ENCODE measurements around the gene PTH2R. TPM values are rescaled to one million over a fixed set of nuclear protein-coding genes. Genes with fewer than 3 reads are reported as not detected.

The PTH2R gene
- total and polyA plus RNA-seq, 9 of the 15 experiments (the other 6 are each of a cell fraction or from before 2014, with no cell fraction given), result 2.7 to 8.8 (median 4.2) TPM

DNA sequence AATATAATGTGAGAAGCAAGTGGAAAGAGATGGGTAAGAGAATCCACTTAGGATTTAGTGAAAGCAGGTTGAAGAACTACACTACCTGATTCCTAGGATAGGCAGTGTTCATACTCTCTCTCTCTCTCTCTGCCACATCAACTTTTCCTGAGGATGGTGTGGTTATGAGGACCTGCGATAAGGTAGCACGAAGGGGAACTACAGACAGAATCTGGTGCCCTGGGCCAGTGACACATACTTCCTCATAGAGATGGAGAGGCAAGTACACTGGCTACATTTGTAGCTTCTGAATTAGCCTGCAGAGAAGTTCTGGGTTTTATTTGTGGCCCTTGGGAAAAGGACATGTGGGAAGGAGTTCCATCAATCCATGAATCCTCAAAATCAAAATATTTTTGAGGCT is 44.5 kb downstream of the PTH2R start:
- no peaks in the 10 kb centered on the region for H3K79me2 ChIP-seq (ENCODE audit: control insufficient read depth, insufficient read depth, low read length)
- no peaks in the 10 kb centered on the region for H4K20me1 ChIP-seq (replicated peaks; ENCODE audit: control insufficient read depth, insufficient read depth, low read length)
- no peaks in the 10 kb centered on the region for H3K9me3 ChIP-seq (replicated peaks; ENCODE audit: control insufficient read depth, insufficient read depth, low read depth, low read length)
- in situ Hi-C loops (cut with MboI), result no loop called here
- no peak for TF ChIP-seq U2AF2 (optimal IDR thresholded peaks at IDR 0.05; ENCODE audit: low read depth, low read length)
- BruUV-seq (replicated peaks), result no TSS peak
- no peak overlapping the region for H3K27ac ChIP-seq (ENCODE audit: extremely low read depth, low read depth, low read length)
- no peaks in the 10 kb centered on the region for H3K36me3 ChIP-seq (ENCODE audit: control insufficient read depth, insufficient read depth, low read length)
- H3K9me1 ChIP-seq (ENCODE audit: control insufficient read depth, insufficient read depth, low read length), result no peaks in the 10 kb centered on the region
- FAIRE-seq (no peak), ATAC-seq (no peak), DNase-seq (ENCODE audit: extremely low read depth in 1 of 4, low spot score in 3 of 4) (no peak)
- intact Hi-C loops (cut with micrococcal nuclease), result no loop called here
- no peak overlapping the region for H3K9ac ChIP-seq (ENCODE audit: insufficient read depth in 1 of 2, low read depth in 2 of 2, low read length in 2 of 2)
- H3K27me3 ChIP-seq (ENCODE audit: control insufficient read depth in 2 of 2, insufficient read depth in 2 of 2, low read length in 2 of 2), result 0 out of 5 replicates have a peak, but pooled peaks cover 0 to 4% of the 10 kb centered on the region in 2 experiments
- 4% methylated on average over 2 of the region's 2 CpGs for WGBS (ENCODE audit: insufficient coverage, low coverage, missing lambda C conversion rate)
- H3K4me3 ChIP-seq, result no peak overlapping the region
- ChIA-PET CTCF (ENCODE audit: low intra/inter-chr PET ratio) (no interaction called here), POLR2A (no interaction called here)
- no peak overlapping the region for H3K4me2 ChIP-seq (ENCODE audit: insufficient read depth, low read length)
- no peaks in the 10 kb centered on the region for H3K4me1 ChIP-seq (replicated peaks in 1 of 2; ENCODE audit: control insufficient read depth in 2 of 2, insufficient read depth in 2 of 2, low read length in 2 of 2)
- H2AFZ ChIP-seq (ENCODE audit: low read depth, low read length), result no peak overlapping the region

DNA sequence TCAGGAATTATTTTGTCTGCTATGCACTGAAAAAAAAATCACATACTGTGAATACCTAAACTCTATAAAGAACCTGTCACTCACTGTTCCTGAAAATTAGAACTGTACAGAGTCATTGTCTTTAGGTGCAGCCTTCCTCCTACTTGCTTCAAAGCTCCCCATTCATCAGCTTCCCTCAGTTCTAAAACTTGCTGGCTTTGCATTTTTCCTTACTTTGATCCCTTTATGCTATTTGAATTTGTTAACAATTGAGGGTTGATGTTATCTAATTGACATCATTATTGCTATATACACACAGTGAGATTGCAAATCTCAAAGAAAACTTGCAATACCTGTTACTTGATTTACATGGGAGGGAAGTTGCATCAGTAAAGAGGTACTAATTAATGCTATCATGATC is 48.3 kb downstream of the PTH2R start:
- no peak for FAIRE-seq
- intact Hi-C loops (cut with micrococcal nuclease), result no loop called here
- CTCF ChIA-PET (ENCODE audit: low intra/inter-chr PET ratio), result no interaction called here

More for the DNA sequence above, 48.3 kb downstream of the PTH2R start:
- Histone ChIP-seq H4K20me1 (replicated peaks; ENCODE audit: control insufficient read depth, insufficient read depth, low read length) (no peaks in the 10 kb centered on the region), H3K4me2 (ENCODE audit: insufficient read depth, low read length) (no peak overlapping the region), H2AFZ (ENCODE audit: low read depth, low read length) (no peak overlapping the region), H3K9ac (ENCODE audit: insufficient read depth in 1 of 2, low read depth in 2 of 2, low read length in 2 of 2) (no peak overlapping the region), H3K36me3 (ENCODE audit: control insufficient read depth, insufficient read depth, low read length) (no peaks in the 10 kb centered on the region), H3K4me1 (replicated peaks in 1 of 2; ENCODE audit: control insufficient read depth in 2 of 2, insufficient read depth in 2 of 2, low read length in 2 of 2) (no peaks in the 10 kb centered on the region), H3K9me1 (ENCODE audit: control insufficient read depth, insufficient read depth, low read length) (no peaks in the 10 kb centered on the region), H3K9me3 (replicated peaks; ENCODE audit: control insufficient read depth, insufficient read depth, low read depth, low read length) (no peaks in the 10 kb centered on the region), H3K27ac (ENCODE audit: extremely low read depth, low read depth, low read length) (no peak overlapping the region), H3K4me3 (no peak overlapping the region), H3K27me3 (ENCODE audit: control insufficient read depth in 2 of 2, insufficient read depth in 2 of 2, low read length in 2 of 2) (0 out of 5 replicates have a peak, but pooled peaks cover 0 to 4% of the 10 kb centered on the region in 2 experiments), H3K79me2 (ENCODE audit: control insufficient read depth, insufficient read depth, low read length) (no peaks in the 10 kb centered on the region)
- BruUV-seq (replicated peaks), result no TSS peak
- no peak for DNase-seq (ENCODE audit: extremely low read depth in 1 of 4, low spot score in 3 of 4)
- in situ Hi-C loops (cut with MboI), result no loop called here
- POLR2A ChIA-PET, result no interaction called here
- TF ChIP-seq HCFC1 (IDR thresholded peaks at IDR 0.05; ENCODE audit: low read depth, low read length) (no peak), ZNF316 (IDR thresholded peaks at IDR 0.05) (peak; percentile 33; the same call in 1 of the 2 replicates), C11orf30 (IDR thresholded peaks at IDR 0.05; ENCODE audit: low read depth) (peak; percentile 23; the same call in 1 of the 2 replicates), JUN (IDR thresholded peaks at IDR 0.05; ENCODE audit: borderline replicate concordance, low read depth, low read length) (no peak), JUN (CRISPR knock-in tag; IDR thresholded peaks at IDR 0.05; ENCODE audit: borderline replicate concordance) (no peak)
- no peak for ATAC-seq
